ENCODE measurements around the gene PLEKHA1. TPM values are rescaled to one million over a fixed set of nuclear protein-coding genes. Genes with fewer than 3 reads are reported as not detected.

PLEKHA1 gene
- total and polyA plus RNA-seq, 2 donors (not counting 1 experiment from before 2014, with no cell fraction given): 9.0 to 34.0 TPM

- ATAC-seq (ENCODE audit: low read depth) (peak; percentile 48), DNase-seq (peak; percentile 88)
- intact Hi-C loops (cut with micrococcal nuclease): loop anchor here (1.0 to 5.0 kb wide), 7 partner anchors 26 to 633 kb away; partner anchors contain the start of genes ATE1, FAM24B, IKZF5 and NSMCE4A
- H3K9me3 Mint-ChIP-seq (ENCODE audit: insufficient read depth): no peaks in the 10 kb centered on the region
- under 1% methylated on average over 89 of the region's 89 CpGs for WGBS (ENCODE audit: insufficient coverage)
- Histone ChIP-seq H3K27ac (ENCODE audit: low read length in 2 of 2) (peak overlapping the region; percentile 88 to 97), H2AFZ (ENCODE audit: insufficient read depth, low read depth, low read length, poor library complexity, severe bottlenecking) (peak overlapping the region; percentile 84), H3K36me3 (replicated peaks in 1 of 2; ENCODE audit: control extremely low read depth in 1 of 2, control insufficient read depth in 1 of 2, extremely low read depth in 1 of 2, insufficient read depth in 2 of 2, low read length in 1 of 2) (no peaks in the 10 kb centered on the region), H3K79me2 (ENCODE audit: control insufficient read depth, insufficient read depth, low read length) (peaks cover 52% of the 10 kb centered on the region), H3K9ac (ENCODE audit: low read length) (peak overlapping the region; percentile 92), H4K20me1 (ENCODE audit: control insufficient read depth, insufficient read depth, low read length, poor library complexity, severe bottlenecking) (peaks cover 22% of the 10 kb centered on the region), H3K4me2 (replicated peaks; ENCODE audit: low read depth, low read length, poor library complexity, severe bottlenecking) (peak overlapping the region; percentile 88), H3K27me3 (replicated peaks in 1 of 4; ENCODE audit: control extremely low read depth in 1 of 4, control insufficient read depth in 3 of 4, insufficient read depth in 4 of 4, low read length in 3 of 4) (peaks cover 0 to 26% (median 18%) of the 10 kb centered on the region in 4 experiments), H3K4me3 (ENCODE audit: control extremely low read depth in 1 of 5, extremely low read depth in 1 of 5, insufficient read depth in 1 of 5, low read depth in 2 of 5, low read length in 4 of 5) (peak overlapping the region; percentile 43 to 84 (median 76)), H3K9me3 (ENCODE audit: control extremely low read depth in 1 of 3, control insufficient read depth in 2 of 3, insufficient read depth in 1 of 3, low read length in 2 of 3) (no peaks in the 10 kb centered on the region), H3K4me1 (ENCODE audit: control insufficient read depth in 2 of 2, insufficient read depth in 2 of 2, low read length in 2 of 2) (peaks cover 13 to 17% of the 10 kb centered on the region in 2 donors)
- peak; percentile 8 for TF ChIP-seq EZH2 (IDR thresholded peaks at IDR 0.05; ENCODE audit: borderline replicate concordance, insufficient read depth, low read depth, low read length, poor library complexity, severe bottlenecking)
- no peak for TF ChIP-seq CTCF (IDR thresholded peaks at IDR 0.05)
- peak overlapping the region; percentile 90 for H3K4me3 Mint-ChIP-seq
- peak overlapping the region; percentile 98 for H3K27ac Mint-ChIP-seq
- peaks cover 30% of the 10 kb centered on the region for H3K4me1 Mint-ChIP-seq
- H3K27me3 Mint-ChIP-seq: peaks cover 25% of the 10 kb centered on the region
- ChIA-PET CTCF (interaction anchor here (0.6 to 2.3 kb wide), 4 partner anchors 32 to 76 kb away, joined by 3 to 12 read pairs (median 8); no protein-coding TSS in a partner anchor), POLR2A (interaction anchor here (1.2 kb wide), 1 partner anchor 579 kb away, joined by 4 read pairs; the partner anchor contains the start of gene C10orf88)
These were observed 561 bp downstream of the PLEKHA1 start for GRCh38 chr10:122374859-122375678.

All from B cell (primary cell).